NCI-H2227 treated with DMSO at 0.1 percent for 48 hours (cell line): ENCODE measurements around the gene EHBP1.

Experiments
- DNase-seq: peaks from one replicate; lab custom pipeline; 2025; lab: John Stamatoyannopoulos, UW

Gene EHBP1

DNA sequence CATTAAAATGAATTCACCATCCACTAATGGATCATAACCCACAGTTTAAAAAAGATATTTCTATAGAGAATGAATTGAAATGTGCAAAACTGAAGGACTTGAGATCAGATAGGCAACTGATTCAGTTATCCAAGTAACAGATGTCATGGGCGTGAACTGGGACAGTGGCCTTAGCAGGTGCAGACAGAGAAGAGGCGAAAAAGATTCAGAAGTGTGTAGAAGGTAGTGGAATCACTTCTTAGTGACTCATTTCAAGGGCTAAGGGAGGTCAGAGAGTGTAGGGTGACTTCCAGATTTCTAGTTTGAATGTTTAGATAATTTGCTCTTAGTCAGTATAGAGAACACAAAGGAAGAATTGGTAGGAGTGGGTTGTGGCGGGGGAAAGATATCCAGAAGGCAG, 79.7 kb downstream of the EHBP1 start:
- no peak for DNase-seq

DNA sequence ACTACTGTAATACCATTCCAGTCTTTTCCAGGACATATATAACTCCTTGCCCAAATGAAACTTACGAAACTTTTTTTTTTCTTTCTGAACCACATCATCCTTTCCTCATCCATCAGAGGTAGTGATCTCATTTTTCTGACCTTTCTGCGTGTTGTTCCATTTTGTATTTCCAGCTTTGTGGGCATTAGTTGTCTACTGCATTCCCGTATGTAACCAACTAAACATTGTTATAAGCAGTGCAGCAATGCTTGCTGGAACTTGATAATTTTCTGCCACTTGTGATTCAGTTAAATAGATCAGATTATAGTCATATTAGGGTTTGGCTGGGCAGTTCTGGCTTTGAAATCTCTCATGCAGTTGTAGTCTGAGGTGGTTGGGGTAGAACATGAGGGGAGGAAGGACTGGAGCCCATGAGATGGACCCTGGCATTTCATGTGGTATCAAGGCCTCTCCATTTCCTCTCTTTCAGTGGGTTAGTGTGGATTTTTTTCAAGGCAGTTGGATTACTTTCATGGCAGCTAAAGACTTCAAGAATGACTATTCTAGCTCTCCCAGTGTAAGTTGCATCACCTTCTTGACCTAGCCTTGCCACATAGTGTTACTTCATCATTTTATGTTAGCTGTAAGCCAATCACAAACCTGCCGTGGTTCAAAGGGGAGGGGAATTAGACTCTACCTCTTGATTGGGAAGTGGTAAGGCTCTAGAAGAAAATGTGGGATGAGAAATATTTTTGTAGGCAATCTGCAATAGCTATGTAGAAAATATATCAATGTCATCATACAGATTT, 80.5 kb downstream of the EHBP1 start:
- no peak for DNase-seq

DNA sequence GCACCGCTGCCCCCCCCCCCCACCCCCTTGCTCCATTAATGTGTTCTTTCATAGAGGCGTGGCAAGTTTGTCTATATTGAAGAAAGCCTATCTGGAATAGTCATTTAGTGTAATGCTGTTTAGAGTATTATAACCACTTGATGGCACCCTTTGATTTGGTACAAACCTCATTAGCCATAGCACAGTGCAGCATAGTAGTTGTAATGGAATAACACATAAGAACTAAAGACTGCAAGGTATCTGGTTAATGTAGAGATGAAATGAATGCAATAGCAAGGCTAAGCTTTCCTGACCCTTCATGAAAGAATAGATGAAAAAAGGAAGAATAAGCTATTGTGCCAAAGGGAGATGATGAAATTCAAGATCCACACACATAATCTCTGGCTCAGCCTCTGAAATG, 81.9 kb downstream of the EHBP1 start:
- peak; percentile 19 for DNase-seq

DNA sequence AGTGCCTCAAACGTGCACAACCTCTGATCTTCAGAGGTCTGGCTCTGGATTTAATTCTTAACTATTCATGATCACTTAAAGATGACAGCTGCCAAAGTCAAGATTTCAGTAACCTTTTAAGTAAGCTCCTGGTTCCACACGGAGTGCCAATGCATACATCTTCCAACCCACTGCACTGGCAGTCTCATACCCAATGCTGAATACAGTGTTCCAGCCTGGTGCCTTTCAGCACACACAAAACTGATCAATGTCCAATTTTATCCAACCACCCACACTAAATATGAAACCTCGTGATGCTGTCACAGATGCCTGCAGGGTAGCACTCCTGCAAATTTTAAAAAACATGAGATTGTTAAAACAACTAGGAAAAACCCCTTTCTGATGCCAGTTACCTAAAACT, 84.0 kb downstream of the EHBP1 start:
- DNase-seq, result no peak

DNA sequence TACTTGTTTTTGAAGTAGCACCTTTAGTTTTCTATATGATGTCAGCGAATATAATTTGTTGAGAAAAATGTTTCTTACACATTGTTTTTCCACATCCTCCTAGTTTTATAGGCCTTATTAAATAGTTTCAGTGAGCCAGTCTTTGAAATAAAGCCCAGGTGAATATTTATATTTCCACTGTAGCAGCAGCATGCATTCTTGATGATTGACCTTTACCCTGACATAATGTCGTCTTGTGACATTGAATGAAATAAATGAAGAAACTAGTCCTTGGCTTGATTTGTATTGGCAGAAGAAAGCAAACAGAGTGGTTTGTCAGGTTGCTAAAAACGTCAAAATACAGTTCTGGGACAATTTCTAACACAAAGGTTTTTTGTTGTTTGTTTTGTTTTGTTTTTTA, 84.4 kb downstream of the EHBP1 start:
- no peak for DNase-seq

DNA sequence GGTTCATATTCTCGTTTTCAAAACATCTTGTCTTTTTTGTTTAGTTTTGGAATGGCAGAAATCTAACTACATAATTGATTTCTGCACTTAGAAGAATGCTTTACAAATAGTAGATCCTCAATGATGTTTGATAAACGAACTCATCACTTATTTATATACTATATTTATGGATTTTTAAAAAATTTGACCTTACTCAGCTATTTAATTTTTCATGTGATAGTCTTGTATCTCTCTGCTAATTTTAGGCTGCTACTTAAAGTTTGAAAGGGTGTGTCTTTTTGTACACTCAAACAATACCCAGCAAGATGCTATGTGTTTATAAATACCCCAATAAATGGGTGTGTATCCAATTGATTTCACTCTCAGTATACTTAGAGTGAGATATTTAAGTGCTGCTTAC, 86.9 kb downstream of the EHBP1 start:
- no peak for DNase-seq

DNA sequence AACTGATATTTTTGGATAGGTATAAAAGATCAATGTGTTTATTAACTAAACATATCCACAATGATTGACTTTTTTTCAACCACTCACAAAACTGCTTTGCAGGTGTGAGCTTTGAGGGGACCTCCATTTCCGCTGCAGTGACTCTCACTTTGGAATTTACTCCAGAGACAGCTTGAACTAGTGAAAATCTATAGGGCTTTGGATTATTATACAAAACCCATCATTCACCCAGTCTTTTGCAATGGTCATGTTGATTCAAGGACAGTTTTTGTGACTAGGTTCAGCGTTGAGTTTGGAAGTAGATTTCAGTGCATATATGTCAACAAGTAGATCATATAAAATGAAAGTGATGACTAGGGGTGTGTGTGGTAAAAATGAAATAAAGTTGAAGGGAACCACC, 87.7 kb downstream of the EHBP1 start:
- DNase-seq, result no peak

DNA sequence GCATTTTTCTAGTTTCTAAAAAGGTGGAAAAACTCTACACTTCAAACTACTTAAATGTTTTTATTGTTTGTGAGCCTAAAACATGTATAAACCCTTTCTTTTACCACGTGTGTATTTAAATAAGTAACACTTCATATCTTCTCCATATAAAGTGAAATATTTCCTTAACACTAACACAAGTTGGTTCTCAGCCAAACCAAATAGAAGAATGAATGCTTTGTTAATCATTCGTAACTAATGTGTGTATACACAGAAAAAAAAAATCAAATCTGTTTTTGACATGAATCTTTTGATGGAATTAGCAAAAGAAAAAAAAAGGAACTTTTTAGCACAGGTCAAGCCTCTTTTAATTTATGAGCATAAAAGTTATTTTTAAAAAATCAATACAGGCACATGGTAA, 89.3 kb downstream of the EHBP1 start:
- DNase-seq, result no peak

DNA sequence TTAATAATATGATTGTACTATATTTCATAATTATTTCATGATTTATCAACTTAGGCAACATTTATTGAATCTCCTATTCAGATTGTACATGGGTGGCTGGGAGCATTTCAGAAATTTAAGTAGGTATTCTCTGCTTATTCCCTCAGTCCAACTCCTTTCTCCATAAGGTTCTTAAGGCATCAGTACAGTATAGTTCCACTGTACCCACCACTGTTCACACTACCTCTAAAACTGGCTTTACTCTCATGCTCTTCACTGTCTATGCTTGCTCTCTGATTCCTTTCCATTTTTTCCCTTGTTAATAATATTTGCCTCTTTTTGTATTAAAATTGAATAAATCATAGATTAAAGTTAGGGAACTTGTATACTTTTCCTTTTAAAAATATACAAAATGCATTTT, 89.8 kb downstream of the EHBP1 start:
- no peak for DNase-seq

DNA sequence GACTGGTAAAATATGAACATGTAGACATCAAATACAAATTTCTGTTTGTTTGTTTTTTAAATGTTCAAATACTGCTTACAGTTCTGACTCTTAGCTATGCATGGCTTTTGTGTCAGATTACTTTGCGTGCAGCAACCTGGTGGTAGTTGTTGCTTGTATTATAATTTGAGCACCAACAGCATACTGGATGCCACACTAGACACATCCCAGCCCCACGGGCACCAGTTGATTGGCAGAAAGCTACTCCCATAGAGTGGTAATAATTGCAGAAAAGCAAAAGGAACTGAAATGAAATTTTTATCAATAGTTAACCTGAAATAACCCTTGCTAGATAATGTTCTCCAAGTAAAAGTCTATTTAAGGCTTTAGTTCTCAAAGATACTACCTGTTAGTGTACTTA, 91.6 kb downstream of the EHBP1 start:
- no peak for DNase-seq

DNA sequence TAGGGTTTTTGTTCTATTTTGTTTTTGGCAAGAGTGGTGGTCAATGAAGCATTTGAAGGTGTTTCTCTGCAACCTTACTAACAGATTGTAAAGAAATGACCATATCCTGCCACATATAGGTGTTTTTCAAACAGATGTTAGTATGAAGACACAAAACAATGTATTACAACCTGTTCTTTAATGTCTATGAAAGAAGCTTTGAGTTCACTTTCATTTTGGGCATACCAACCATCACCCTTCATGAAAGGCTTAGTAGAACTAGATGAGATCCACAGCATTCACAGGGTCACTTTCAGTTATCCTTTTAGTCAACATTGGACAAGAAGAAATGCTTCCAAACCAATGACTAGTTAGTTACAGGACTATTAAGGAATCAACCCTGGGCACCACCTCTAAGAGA, 95.1 kb downstream of the EHBP1 start:
- no peak for DNase-seq

DNA sequence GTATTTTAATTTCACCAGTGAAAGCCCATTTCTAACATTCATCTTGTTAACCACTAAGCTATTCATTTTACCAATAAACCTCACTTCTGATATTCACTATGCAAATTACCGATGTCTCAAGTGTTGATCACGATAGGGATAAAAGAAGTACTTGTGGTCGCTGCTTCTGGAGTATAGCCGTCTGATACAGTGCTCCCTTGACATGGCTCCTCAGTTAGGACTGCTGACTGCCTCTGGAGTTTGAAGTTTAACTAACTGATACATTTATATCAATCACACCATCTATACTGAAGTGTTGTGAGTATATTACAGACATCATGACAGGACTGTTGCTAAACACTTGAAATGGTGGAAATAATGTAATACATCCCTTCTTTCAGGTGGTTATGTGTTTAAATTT, 95.6 kb downstream of the EHBP1 start:
- no peak for DNase-seq

DNA sequence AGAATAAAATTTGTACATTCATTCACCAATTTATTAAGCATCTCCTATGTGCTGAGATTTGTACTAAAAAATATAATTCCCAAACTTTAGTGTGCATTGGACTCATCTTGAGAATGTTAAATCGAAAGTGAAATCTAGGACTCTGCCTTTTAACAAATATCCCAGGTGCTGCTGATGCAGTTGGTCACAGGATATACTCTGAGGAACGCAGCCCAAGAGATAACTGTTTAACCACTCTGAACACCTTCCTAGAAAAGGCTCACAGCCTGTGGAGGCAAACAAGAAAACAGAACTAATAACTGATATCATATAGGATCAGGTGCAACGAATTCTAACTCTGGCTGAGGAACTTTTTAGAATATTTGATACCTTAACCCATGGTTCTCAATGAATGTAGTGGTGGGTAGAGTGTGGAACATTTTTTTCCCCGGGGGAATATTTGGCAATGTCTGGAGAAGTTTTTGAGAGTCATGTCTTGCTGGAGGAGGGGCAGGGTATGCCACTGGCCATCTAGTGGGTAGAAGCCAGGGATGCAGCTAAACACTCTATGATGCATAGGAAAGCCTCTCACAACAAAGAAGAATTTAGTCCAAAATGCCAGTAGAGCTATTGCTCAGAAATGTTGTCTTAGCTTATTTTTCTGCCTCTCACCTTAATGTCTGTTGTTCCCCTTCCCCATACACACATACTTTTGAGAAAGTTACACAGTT, 96.5 kb downstream of the EHBP1 start:
- no peak for DNase-seq

DNA sequence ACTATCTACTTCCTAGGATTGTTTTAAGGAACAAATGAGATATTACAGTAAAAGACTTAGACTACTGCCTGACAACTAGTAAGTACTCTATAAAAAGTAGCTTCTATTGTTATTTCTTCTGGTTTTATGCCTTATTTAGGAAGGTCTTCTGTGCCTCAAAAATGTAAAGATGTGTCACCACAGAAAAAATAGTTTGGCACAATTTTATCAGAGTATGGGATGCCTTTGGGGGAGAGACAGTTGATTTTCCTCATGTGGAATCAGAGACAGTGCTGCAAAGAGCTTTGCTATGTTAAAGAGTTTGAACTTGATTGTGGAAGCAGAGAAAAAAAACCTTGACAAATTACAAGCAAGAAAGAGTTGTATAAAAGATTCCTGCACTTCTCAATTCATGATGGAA, 98.4 kb downstream of the EHBP1 start:
- DNase-seq, result no peak

DNA sequence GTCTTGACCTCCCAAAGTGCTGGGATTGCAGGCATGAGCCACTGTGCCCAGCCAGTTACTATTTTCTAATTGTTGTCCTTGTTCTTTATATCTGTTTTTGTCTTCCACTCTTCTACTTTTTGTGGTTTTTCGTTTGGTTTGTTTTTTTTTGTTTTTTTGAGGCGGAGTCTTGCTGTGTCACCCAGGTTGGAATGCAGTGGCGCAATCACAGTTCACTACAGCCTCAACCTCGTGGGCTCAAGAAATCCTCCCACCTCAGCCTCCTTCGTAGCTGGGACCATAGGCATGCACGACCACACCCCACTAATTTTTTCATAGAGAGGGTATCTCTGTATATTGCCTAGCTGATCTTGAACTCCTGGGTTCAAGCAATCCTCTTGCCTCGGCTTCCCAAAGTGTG, 100.7 kb downstream of the EHBP1 start:
- DNase-seq, result no peak

DNA sequence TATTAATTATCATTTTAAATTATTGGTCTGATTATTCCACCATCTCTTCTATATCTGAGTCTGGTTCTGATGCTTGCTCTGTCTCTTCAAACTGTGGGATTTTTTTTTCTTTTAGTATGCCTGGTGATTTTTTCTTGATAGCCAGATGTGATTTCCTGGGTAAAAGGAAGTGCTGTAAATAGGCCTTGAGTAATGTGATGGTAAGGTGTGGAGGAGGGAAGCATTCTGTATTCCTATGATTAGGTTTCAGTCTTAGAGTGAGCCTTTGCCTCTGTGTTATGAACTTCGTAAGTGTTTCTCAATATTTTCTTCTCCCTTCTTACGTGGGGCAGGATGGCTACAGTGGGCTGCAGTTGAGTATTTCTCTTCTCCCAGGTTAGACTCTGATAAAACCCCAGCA, 103.0 kb downstream of the EHBP1 start:
- no peak for DNase-seq

DNA sequence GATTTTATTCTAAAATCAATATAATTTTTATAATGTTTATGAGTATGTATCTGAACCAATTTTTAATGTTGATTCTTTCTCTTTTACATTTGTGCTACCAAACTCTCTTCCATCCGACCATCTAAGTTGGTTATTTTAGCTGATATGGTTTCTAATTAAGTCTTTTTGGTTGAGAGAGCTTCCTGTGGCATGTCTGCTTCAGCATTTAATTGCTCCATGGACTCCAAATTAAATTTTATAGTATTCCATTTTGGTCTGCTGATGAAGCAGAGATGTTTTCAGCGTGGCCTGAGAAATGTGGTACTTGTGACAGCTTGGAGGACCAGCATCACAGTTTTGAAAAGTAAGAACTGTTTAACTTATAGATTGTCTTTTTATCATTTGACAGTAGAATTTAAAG, 105.6 kb downstream of the EHBP1 start:
- no peak for DNase-seq

DNA sequence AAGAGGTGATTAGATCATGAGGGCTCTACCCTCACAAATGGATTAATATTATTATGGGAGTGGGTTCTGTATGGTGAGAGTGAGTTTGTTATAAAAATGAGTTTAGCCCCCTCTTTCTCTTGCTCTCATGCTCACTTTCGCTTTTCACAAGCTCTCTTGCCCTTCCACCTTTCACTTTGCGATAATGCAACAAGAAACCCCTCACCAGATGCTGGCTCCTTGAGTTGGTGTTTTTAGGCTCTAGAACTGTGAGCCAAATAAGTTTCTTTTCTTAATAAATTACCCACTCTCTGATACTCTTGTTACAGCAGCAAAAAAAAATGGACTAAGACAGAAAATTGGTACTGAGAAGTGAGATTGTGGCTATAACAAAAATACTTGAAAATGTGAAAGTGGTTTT, 106.5 kb downstream of the EHBP1 start:
- no peak for DNase-seq

DNA sequence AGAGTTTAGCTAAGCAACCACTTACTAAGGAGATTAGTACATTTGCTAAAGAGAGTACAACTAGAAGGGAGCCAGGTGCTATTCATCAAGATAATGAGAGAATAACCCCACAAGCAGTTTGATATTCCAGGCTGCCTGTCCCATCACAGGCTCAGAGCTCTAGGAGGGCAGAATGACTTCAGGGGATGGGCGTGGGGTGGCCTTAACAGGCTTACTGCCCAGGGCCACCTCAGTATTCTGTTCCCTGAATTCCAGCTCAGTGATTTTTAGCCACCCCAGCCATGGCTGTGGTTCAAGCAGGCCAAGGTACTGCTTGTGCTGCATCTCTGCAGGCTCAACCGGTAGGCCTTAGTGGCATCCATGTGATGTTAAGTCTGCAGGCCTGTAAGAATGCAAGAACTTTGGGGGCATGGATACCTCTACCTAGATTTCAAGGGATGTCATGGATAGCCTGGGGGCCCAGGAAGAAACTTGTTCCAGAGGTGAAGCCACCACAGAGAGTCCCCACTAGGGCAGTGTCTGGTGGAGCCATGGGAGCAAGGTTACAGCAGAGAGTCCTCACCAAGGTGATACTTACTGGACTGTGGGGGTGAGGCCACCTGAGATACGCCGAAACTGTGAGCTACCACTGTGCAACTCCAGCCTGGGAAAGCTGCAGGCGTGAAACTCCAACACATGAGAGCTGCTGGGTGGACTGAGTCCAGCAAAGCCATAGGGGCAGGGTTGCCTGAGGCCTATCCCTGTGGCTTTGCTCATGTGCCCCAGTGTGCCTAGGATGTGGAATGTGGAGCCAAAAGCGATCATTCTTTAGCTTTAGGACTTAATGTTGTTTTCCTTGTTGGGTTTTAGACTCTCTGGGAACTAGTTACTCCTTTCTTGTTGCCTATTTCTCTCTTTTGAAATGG, 107.7 kb downstream of the EHBP1 start:
- no peak for DNase-seq

DNA sequence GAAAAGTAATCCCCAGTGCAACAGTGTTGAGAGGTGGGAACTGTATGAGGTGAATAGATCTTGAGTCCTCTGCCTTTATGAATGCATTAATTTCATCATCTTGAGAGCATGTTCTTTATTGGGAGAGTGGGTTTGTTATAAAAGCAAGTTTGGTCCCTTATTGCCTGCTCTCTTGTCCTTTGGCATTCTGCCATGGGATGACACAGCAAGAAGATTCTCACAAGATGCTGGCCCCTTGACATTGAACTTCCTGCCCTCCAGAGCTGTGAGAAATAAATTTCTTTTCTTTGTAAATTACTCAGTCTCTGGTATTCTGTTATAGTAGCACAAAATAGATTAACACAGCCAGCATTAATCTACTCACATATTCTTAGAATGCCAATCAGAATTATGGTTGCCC, 108.6 kb downstream of the EHBP1 start:
- DNase-seq, result no peak

DNA sequence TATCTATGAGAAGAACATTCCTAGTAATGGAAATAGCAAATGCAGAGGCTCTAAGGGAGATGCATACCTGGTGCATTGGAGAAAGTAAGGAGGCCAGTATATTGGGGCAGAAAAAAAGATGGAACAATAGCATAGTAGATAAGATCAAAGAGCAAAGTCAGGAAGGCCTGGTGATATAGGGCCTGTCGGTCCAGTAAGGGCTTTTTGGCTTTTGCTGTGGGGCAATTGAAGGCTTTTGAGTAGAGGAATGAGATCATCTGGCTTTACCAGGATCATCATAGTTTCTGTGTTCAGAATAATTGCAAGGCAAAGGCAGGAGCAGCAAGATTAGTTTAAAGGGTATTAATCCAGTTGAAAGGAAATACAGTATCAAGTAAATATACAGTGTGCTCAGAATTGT, 111.8 kb downstream of the EHBP1 start:
- DNase-seq, result no peak

DNA sequence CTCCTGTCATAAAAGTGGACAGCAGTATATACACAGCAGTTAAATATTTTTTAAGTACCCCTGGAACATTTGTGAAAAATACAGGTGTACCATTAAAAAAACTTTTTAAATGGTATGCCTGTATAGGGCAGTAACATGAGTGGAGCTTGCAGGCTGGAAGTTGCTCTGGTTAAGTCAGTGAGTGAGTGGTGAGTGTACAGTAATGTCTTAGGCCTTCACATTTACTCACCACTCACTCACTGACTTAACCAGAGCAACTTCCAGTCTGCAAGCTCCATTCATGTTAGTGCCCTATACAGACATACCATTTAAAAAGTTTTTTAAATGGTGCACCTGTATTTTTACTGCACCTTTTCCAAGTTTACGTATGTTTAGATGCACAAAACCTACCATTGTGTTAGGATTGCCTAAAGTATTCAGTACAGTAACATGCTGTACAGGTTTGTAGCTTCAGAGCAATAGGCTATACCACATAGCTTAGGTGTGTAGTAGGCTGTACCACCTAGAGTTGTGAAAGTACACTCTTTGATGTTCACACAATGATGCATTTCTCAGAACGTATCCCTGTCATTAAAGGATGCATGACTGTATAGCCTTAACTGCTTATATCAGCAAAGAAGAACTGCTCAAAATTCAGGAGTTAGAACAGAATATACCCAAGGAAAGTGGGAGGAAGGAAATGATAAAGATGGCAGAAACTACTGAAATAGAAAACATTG, 112.6 kb downstream of the EHBP1 start:
- no peak for DNase-seq
